Left renal pelvis (tissue), 4 donors: ENCODE results near the gene ITFG1. TPM values are rescaled to one million over a fixed set of nuclear protein-coding genes. Genes with fewer than 3 reads are reported as not detected.
"Not testable (repeated sequence)": the region's sequence is repeated elsewhere in the genome, so short reads cannot be mapped to it uniquely, and the experiment has no call there.

Experiments
- DNase-seq, 4 donors: peaks; one replicate each; pipeline ENCODE4 v3.0.0-alpha.2; 2013; ENCODE audit warnings: low read depth in 4 of 4, low spot score in 3 of 4
- polyA plus RNA-seq, 4 donors: library from polyadenylated mRNA; unstranded; fragments of 120-200 nt; gene quantifications; one replicate each; pipeline ENCODE4 v1.2.1, GENCODE V29; 2013; ENCODE audit not compliant: insufficient read length in 4 of 4

ITFG1 gene
- polyA plus RNA-seq, 4 donors: 93.0 to 145 (median 118) TPM

DNA sequence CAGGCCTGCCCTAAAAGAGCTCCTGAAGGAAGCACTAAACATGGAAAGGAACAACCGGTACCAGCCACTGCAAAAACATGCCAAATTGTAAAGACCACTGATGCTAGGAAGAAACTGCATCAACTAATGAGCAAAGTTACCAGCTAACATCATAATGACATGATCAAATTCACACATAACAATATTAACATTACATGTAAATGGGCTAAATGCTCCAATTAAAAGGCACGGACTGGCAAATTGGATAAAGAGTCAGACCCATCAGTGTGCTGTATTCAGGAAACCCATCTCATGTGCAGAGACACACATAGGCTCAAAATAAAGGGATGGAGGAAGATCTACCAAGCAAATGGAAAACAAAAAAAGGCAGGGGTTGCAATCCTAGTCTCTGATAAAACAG is 111.8 kb downstream of the ITFG1 start:
- DNase-seq: not testable (repeated sequence)

DNA sequence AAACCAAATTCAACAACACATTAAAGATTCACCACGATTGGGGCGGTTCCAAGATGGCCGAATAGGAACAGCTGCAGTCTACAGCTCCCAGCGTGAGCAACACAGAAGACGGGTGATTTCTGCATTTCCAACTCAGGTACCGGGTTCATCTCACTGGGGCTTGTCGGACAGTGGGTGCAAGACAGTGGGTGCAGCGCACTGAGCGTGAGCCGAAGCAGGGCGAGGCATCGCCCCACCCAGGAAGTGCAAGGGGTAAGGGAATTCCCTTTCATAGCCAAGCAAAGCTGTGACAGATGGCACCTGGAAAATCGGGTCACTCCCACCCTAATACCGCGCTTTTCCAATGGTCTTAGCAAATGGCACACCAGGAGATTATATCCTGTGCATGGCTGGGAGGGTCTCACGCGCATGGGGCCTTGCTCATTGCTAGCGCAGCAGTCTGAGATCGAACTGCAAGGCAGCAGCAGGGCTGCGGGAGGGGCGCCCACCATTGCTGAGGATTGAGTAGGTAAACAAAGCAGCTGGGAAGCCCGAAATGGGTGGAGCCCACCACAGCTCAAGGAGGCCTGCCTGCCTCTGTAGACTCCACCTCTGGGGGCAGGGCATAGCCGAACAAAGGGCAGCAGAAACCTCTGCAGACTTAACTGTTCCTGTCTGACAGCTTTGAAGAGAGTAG is 113.7 kb downstream of the ITFG1 start:
- not testable (repeated sequence) for DNase-seq

DNA sequence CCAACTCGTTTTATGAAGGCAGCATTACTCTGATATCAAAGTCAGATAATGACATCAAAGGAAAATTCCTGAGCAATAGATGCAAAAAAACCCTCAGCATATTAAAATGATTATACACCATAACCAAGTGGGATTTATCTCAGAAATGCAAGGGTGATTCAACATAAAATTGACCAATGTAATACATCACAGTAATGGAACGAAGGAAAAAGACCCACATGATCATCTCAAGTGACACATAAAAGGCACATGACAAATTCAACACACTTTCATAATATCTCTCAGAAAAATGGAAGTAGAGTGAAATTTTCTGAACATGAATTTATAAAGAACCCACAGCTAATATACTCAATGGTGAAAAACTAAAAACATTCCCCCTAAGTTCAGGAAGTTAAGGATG is 118.8 kb downstream of the ITFG1 start:
- DNase-seq: no peak

DNA sequence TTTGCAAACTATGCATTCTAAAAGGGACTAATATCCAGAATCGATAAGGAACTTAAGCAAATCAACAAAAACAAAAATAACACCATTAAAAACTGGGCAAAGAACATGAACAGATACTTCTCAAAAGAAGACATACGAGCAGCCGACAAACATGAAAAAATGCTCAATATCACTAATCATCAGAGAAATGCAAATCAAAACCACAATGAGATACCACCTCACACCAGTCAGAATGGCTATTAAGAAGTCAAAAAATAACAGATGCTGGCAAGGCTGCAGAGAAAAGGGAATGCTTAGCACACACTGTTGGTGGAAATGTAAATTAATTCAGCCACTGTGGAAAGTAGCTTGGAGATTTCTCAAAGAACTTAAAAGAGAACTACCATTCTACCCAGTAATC is 130.3 kb downstream of the ITFG1 start:
- not testable (repeated sequence) for DNase-seq

GRCh38 chr16:47324309-47324708 is 136.6 kb downstream of the ITFG1 start:
- DNase-seq: not testable (repeated sequence)

GRCh38 chr16:47323241-47323640 is 137.6 kb downstream of the ITFG1 start:
- no peak for DNase-seq

- no peak for DNase-seq
Measured at GRCh38 chr16:47320546-47321310, 140.1 kb downstream of the ITFG1 start.

- DNase-seq: no peak
Measured at GRCh38 chr16:47317465-47318240, 143.2 kb downstream of the ITFG1 start.

DNA sequence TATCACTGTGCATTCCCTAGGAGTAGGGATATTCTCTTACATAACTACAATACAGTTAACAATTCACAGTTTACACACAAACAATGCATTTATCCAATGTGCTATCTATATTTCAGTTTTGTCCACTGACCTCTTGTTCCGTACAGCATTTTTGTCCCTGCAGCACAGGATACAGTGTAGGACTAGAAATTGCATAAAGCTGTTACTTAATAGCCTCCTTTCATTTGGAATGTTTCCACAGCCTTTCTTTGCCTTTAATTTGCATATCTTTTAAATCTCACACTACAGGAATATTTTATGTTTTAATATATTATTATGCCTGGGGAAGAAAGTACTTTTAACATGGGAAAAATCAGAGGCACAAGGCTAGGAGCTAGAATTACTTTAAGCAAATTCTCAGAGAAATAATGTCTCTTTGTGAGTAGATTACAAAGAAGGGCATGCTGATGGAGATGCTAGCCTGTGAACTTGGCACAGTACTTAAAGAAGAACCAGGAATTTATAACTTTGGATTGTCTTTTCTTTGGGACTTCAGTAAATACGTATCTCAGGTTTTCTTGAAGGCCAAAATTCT is 144.3 kb downstream of the ITFG1 start:
- DNase-seq: no peak

- DNase-seq: no peak
Measured at GRCh38 chr16:47311738-47312505, 148.9 kb downstream of the ITFG1 start.

DNA sequence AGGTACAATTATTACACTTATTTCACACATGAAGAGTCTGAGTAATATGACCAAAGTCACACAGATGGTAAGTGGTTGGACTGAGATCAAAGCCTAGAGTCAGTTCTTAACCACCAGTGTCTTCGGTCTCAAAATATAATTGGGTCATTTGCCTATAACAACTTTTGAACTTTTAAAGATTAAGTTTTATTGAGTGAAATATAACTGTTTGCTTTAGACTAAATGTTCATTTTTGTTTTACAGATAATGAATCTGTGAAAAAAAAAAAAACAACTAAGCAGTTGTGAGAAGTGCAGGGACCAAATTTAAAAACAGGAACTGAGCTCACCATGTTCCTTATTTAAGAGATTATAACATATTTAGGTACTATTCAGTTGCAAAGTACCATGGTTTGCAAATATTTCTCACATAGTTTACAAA is 150.1 kb downstream of the ITFG1 start:
- no peak for DNase-seq

GRCh38 chr16:47309581-47310312 is 151.1 kb downstream of the ITFG1 start:
- DNase-seq: no peak

DNA sequence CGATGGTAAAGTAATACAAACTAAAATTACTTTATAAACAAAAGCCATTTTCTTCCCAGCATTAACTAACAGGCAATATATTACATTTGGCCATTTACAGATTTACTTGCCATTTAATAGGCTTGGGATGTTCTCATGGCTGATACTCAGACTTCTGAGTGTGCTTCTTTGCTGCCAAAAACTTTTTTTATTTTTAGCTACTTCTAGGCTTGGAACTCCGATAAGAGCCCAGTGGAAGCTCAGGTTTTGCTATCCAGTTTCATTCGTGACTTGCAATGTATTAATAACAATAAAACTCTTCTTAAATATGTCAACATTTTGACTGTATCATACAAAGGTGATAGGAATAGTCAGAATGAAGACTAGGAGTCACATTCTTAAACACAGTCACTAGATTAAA is 152.3 kb downstream of the ITFG1 start:
- no peak for DNase-seq

- DNase-seq: no peak
Measured at GRCh38 chr16:47304563-47304962, 156.3 kb downstream of the ITFG1 start.

DNA sequence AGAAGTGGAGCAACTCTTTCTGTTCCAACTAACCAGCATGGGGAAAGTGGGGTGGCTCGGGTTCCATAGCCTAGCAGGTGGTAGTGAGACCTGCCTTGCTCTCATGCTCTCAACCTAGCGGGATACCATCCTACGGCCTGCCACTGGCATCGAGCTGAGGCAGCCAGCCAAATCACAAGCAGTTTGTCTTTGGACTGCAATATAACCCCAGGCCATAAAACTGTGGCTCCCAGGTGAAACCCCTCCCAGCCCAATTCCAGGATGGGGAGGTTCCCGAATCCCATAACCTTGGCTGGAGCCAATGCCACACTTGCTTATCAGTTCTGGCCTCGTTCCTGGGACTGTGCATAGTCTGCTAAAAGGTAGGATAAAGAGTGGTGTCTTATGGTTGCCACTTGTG is 161.3 kb downstream of the ITFG1 start:
- no peak for DNase-seq

- DNase-seq: no peak
Measured at GRCh38 chr16:47284999-47285398, 175.9 kb downstream of the ITFG1 start.

DNA sequence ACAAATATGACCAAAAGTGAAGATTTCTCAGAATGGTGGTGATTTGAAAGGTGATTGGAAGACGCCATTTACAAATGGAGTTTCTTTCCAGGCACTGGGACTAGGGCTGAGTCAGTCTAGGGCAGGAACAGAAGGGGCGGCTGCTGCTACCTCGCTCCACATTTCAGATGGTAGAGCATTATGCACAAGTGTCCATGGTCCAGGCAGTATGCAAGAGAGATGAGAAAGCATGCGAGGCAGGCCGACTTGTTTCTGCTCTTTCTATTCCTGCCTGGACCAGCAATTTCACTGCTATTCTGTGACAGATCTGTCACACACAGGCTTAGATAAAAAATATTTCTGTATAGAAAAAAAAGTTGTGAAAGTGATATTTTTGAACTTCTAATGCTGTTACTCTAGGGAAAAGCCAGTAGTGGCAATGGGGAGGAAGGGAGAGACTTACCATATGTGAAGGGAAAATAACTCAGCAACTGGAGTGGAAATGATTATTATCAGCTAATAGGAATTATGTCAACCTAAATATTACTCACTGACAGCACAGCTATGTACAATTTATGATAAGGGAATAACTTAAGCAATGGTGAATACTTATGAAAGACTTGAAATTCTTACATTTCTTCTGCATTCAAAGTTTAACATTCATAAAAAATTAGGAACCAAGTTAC is 182.4 kb downstream of the ITFG1 start:
- no peak for DNase-seq

DNA sequence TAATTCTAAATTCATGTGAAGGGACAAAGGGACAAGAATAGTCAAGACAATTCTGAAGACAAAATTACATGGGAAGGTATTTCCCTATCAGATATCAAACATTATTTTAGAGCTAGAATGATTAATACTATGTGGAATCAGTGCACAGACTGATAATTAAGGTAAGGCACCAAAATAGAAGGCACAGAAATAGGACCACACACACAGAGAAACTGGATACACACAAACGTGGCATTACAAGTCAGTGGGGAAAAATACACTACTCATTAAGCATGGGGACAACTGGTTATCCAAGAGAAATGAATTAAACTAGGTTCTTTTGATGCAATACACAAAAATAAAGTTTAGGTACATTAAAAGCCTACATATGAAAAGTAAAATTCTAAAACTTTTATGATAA is 184.3 kb downstream of the ITFG1 start:
- no peak for DNase-seq

GRCh38 chr16:47262938-47263337 is 197.9 kb downstream of the ITFG1 start:
- no peak for DNase-seq
